ENCODE data around the gene OR8G1.

- TF ChIP-seq TAF1 (IDR thresholded peaks at IDR 0.05; ENCODE audit: low read depth), result no peak
- no peak for TF ChIP-seq REST (IDR thresholded peaks at IDR 0.05; ENCODE audit: low read depth)
Observed at GRCh38 chr11:124209824-124210357, 31.0 kb upstream of the OR8G1 start.

Data from Ishikawa (cell line).